MM.1S (cell line): Measurements from ENCODE around the gene CYSRT1.

Source experiments
- DNase-seq: peaks from one replicate; pipeline ENCODE4 v3.0.0-alpha.2; 2015
- H2AFZ ChIP-seq: fragments of 300-600 bp; sonication (generic); 2 replicates; pipeline ENCODE4 v1.6.0; 2016; ENCODE audit warnings: antibody characterized with exemption, low read length
- H3F3A ChIP-seq: fragments of 300-600 bp; sonication (generic); 2 replicates; pipeline ENCODE4 v1.6.1; 2016; ENCODE audit warnings: mild to moderate bottlenecking, antibody characterized with exemption, low read length, moderate library complexity, mixed read lengths; ENCODE audit not compliant: insufficient read depth
- H3K27ac ChIP-seq: fragments of 300-600 bp; sonication (generic); 2 replicates; pipeline ENCODE4 v1.5.1; 2016; ENCODE audit warnings: mild to moderate bottlenecking, low read length
- H3K27me3 ChIP-seq: fragments of 300-600 bp; sonication (generic); replicated peaks from 2 replicates; pipeline ENCODE4 v1.6.0; 2016; ENCODE audit warnings: low read length; ENCODE audit not compliant: insufficient read depth
- H3K36me3 ChIP-seq: fragments of 300-600 bp; sonication (generic); replicated peaks from 2 replicates; pipeline ENCODE4 v1.6.1; 2016; ENCODE audit warnings: mild to moderate bottlenecking, low read length, mixed read lengths; ENCODE audit not compliant: insufficient read depth
- H3K4me1 ChIP-seq: fragments of 300-600 bp; sonication (generic); 2 replicates; pipeline ENCODE4 v1.6.1; 2016; ENCODE audit warnings: low read length, mixed read lengths
- H3K4me2 ChIP-seq: fragments of 300-600 bp; sonication (generic); 2 replicates; pipeline ENCODE4 v1.6.0; 2016; ENCODE audit warnings: low read depth, low read length
- H3K4me3 ChIP-seq: fragments of 300-600 bp; sonication (generic); 2 replicates; pipeline ENCODE4 v1.5.1; 2016; ENCODE audit warnings: low read length, mixed read lengths
- H3K79me2 ChIP-seq: fragments of 300-600 bp; sonication (generic); 2 replicates; pipeline ENCODE4 v1.6.1; 2016; ENCODE audit warnings: mixed run types, low read length, mixed read lengths
- H3K9ac ChIP-seq: fragments of 300-600 bp; sonication (generic); 2 replicates; pipeline ENCODE4 v1.6.1; 2016; ENCODE audit warnings: low read length, mixed read lengths
- H3K9me2 ChIP-seq: fragments of 300-600 bp; sonication (generic); replicated peaks from 2 replicates; pipeline ENCODE4 v1.6.1; 2016; ENCODE audit warnings: mild to moderate bottlenecking, low read length, mixed read lengths; ENCODE audit not compliant: insufficient read depth
- H3K9me3 ChIP-seq: fragments of 300-600 bp; sonication (generic); replicated peaks from 2 replicates; pipeline ENCODE4 v1.6.1; 2016; ENCODE audit warnings: mild to moderate bottlenecking, low read length, mixed read lengths; ENCODE audit not compliant: insufficient read depth
- H4K20me1 ChIP-seq: fragments of 300-600 bp; sonication (generic); 2 replicates; pipeline ENCODE4 v1.6.1; 2016; ENCODE audit warnings: mild to moderate bottlenecking, low read length, moderate library complexity, mixed read lengths; ENCODE audit not compliant: insufficient read depth
- EZH2 ChIP-seq: fragments of 300-600 bp; sonication (generic); optimal IDR thresholded peaks from 2 replicates; pipeline ENCODE3; 2017; ENCODE audit warnings: low read depth, mild to moderate bottlenecking, antibody characterized with exemption, low read length, mixed read lengths
- EZH2phosphoT487 ChIP-seq: fragments of 300-600 bp; sonication (generic); IDR thresholded peaks from 2 replicates; pipeline ENCODE4 v1.6.1; 2018; ENCODE audit warnings: antibody characterized with exemption, low read length
- TF ChIP-seq, protein P1 (sequence below): fragments of 300-600 bp; sonication (generic); IDR thresholded peaks from 2 replicates; pipeline ENCODE4 v1.5.1; 2016; ENCODE audit warnings: antibody characterized with exemption, low read length, mixed read lengths

CYSRT1 gene

DNA sequence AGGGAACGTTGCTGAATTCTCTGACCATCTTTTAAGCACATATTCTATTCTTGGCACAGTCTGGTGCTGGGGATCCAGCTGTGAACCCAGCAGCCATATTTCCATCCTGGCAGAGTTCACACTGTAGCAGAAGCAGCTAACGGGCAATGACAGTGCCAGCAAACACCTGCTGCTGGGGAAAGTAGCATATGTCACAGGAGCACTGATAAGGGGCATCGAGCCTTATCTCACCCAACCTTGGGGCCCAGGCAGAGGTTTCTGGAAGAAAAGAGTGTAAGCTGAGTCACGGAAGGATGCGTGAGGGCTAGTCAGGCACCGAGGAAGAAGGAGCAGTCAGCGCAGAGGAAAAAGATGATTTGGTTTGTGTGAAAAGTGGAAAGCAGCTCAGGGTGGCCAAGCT is 18.4 kb upstream of the CYSRT1 start:
- H3K4me3 ChIP-seq, result peak overlapping the region; percentile 90

DNA sequence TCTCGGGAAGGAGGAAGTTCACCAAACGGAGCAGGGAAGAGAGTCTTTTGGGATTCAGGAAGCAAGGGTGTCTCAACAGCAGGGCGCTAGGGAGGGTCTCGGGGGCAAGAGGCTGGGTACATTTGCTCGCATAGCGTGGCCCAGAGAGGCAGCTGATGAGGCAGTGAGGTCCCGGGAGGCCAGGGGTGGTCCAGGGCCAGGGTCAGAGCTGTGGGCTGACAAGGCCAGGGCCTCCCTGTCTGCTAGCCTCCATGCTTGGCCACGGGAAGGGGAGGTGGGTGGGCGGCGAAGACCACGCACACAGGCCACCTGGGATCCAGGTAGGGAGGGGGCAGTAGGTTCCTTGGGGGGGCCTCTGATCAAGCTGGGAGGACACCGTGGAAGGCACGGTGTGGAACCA is 13.4 kb upstream of the CYSRT1 start:
- H4K20me1 ChIP-seq, result no peaks in the 10 kb centered on the region
- no peaks in the 10 kb centered on the region for H3K36me3 ChIP-seq
- H3K9me3 ChIP-seq, result no peaks in the 10 kb centered on the region
- no peak overlapping the region for H3K27ac ChIP-seq
- peaks cover 11% of the 10 kb centered on the region for H3K79me2 ChIP-seq
- H3K4me3 ChIP-seq, result no peak overlapping the region
- H3K4me2 ChIP-seq, result no peak overlapping the region
- no peak overlapping the region for H2AFZ ChIP-seq
- H3K27me3 ChIP-seq, result no peaks in the 10 kb centered on the region
- no peaks in the 10 kb centered on the region for H3K9me2 ChIP-seq
- no peak for DNase-seq
- H3K4me1 ChIP-seq, result peaks cover 5% of the 10 kb centered on the region
- TF ChIP-seq, protein P1, sequence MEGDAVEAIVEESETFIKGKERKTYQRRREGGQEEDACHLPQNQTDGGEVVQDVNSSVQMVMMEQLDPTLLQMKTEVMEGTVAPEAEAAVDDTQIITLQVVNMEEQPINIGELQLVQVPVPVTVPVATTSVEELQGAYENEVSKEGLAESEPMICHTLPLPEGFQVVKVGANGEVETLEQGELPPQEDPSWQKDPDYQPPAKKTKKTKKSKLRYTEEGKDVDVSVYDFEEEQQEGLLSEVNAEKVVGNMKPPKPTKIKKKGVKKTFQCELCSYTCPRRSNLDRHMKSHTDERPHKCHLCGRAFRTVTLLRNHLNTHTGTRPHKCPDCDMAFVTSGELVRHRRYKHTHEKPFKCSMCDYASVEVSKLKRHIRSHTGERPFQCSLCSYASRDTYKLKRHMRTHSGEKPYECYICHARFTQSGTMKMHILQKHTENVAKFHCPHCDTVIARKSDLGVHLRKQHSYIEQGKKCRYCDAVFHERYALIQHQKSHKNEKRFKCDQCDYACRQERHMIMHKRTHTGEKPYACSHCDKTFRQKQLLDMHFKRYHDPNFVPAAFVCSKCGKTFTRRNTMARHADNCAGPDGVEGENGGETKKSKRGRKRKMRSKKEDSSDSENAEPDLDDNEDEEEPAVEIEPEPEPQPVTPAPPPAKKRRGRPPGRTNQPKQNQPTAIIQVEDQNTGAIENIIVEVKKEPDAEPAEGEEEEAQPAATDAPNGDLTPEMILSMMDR, result no peak
- H3F3A ChIP-seq, result no peaks in the 10 kb centered on the region
- no peak overlapping the region for H3K9ac ChIP-seq

More for the DNA sequence above, 18.4 kb upstream of the CYSRT1 start:
- Histone ChIP-seq H3K9me2 (no peaks in the 10 kb centered on the region), H3K4me2 (peak overlapping the region; percentile 98), H3K9ac (peak overlapping the region; percentile 95), H4K20me1 (no peaks in the 10 kb centered on the region), H3F3A (peaks cover 7% of the 10 kb centered on the region; the same call in 1 of the 2 replicates), H3K79me2 (peaks cover 48% of the 10 kb centered on the region), H3K27me3 (no peaks in the 10 kb centered on the region), H3K4me1 (peaks cover 20% of the 10 kb centered on the region), H3K27ac (no peak overlapping the region), H2AFZ (no peak overlapping the region), H3K36me3 (no peaks in the 10 kb centered on the region), H3K9me3 (no peaks in the 10 kb centered on the region)
- TF ChIP-seq EZH2 (no peak), EZH2phosphoT487 (no peak)
- TF ChIP-seq, protein P1, result no peak
- no peak for DNase-seq

DNA sequence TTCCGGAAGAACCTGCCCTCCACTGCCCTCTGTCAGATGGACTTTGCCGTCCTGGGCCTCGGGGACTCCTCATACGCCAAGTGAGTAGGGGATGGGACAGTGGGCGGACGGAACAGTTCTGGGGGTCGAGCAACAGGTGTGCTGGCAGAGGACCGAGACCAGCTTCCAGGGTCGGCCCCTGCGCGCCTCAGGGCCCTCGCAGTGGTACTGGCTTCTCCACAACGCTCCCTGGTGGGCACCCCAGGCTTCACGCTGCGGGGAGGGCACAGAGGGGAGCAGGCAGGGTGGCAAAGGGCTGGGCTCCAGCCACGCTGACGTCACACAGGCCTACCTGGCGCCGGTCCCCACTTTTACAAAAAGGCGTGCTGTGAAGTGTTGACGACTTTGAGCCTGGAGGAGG is 12.5 kb upstream of the CYSRT1 start:
- no peaks in the 10 kb centered on the region for H3K9me3 ChIP-seq
- no peaks in the 10 kb centered on the region for H3K36me3 ChIP-seq
- no peaks in the 10 kb centered on the region for H3F3A ChIP-seq
- no peak overlapping the region for H3K4me2 ChIP-seq
- H3K27ac ChIP-seq, result no peak overlapping the region
- H3K79me2 ChIP-seq, result peaks cover 1% of the 10 kb centered on the region; the same call in 1 of the 2 replicates
- H3K4me3 ChIP-seq, result no peak overlapping the region
- no peak overlapping the region for H3K9ac ChIP-seq
- no peaks in the 10 kb centered on the region for H4K20me1 ChIP-seq
- H3K27me3 ChIP-seq, result no peaks in the 10 kb centered on the region
- no peaks in the 10 kb centered on the region for H3K9me2 ChIP-seq
- no peaks in the 10 kb centered on the region for H3K4me1 ChIP-seq
- H2AFZ ChIP-seq, result no peak overlapping the region
- no peak for TF ChIP-seq EZH2phosphoT487
- TF ChIP-seq, protein P1, result no peak
- TF ChIP-seq EZH2, result no peak
- no peak for DNase-seq
